GM19023 (cell line): ENCODE results near the gene LRRC59.
"Not testable (repeated sequence)": the region's sequence is repeated elsewhere in the genome, so short reads cannot be mapped to it uniquely, and the experiment has no call there.

Experiments
- ATAC-seq: cut with Tn5 transposase; IDR thresholded peaks from one replicate; pipeline ENCODE4 v1.9.1; 2021; ENCODE audit warnings: mild to moderate bottlenecking, moderate library complexity; ENCODE audit not compliant: unreplicated experiment

Gene LRRC59

GRCh38 chr17:50348522-50349242 lies 48.6 kb downstream of the LRRC59 start:
- ATAC-seq = no peak

GRCh38 chr17:50347894-50348291 lies 49.4 kb downstream of the LRRC59 start:
- no peak for ATAC-seq

DNA sequence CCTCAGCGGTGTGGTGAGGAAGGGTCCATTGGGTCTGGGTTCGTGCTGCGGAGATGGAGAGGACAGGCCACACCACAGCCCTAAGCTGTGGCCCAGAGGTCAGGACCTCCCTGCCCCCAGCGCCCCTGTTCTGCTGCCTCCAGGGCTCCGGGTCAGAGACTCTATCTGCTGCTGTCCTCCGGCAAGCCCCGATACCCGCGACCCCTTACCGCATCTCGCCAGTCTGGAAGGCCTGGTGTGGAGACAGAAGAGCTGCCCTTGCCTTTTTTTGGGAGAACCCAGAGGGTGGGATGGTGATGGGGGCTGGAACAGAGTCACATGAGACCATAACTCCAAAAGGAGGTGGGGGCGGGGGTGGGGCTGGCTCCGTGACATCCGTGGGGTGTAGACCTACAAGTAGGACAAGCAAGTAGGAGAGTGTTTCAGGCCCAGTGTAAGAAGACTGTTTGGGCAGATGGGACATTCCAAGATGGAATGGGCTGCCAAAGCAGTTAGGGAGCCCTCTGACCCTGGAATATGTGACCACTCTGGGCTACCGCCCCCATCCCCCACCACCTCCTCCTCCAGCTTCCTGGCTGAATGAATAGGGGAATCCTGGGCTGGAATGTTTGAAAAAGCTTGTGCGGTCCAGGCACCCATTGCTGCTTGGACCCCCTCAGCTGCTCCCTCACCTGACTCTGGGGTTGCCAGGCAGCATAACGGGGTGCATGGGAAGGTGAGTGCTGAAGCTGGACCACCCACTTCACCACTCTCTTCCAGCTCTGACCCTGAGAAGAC lies 50.0 kb downstream of the LRRC59 start:
- no peak for ATAC-seq

GRCh38 chr17:50346313-50347116 lies 50.8 kb downstream of the LRRC59 start:
- ATAC-seq = peak; percentile 45

DNA sequence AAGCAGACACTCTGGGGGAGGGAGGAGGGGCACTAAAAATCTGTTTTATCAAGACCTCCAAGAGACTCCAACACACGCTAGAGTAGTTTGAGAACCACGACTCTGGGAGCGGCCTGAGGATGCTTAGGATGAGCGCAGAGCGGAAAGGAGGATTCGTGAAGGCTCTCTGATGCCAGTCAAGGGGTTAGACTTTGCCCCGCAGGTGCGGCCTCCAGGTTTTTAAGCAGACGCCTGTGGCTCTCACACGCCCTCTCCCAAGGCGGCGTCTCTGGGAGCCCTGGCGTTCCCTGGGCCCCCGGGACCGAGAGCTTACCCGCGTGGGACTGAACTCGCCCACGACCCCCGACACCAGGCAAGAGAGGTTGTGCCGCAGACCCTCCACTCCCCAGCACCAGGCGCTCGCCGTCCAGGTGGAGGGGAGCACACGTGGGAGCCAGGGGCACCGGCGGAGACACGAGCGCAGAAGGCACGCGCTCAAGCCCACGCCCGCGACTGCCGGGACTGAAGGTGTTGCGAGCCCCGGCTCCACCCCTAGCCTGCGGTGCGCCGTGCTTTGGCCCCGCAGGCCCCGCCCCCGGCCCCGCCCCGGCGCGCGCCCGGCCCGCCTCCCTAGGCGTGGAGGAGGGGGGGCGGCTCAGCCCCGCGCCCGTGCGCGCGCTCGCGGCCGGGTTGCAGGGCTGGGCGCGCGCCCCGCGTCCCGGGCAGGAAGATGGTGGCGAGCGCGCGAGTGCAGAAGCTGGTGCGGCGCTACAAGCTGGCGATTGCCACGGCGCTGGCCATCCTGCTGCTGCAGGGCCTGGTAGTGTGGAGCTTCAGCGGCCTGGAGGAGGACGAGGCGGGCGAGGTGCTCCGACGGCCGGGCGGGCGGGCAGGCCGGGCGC lies 51.7 kb downstream of the LRRC59 start, which contains the start of gene XYLT2:
XYLT2 (plus strand) TSS at position 695 of the 881 bp plus-strand sequence; CDS start at position 710, 15 bp downstream.
- peak; percentile 77 for ATAC-seq

- no peak for ATAC-seq
Observed at GRCh38 chr17:50344731-50345365, 52.5 kb downstream of the LRRC59 start.

DNA sequence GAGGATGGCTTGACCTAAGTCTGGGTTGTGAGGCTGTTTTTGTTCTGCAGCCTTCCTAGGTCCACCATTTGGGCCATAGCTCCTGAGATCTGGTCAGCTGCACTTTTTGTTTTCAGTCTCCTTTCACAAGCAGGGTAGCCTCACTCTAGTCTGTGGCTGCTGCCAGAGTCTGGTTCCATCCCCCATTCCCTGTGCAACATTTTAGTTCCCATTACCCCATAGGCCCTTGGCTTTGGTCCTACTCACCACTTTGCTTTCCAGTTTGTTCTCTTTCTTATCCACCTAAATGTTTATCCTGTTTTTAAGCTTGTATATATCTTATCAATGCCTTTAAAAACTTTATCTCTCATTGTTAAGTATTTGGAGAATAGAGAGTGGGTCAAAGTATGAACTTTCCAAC lies 57.9 kb downstream of the LRRC59 start:
- no peak for ATAC-seq

GRCh38 chr17:50338645-50339044 lies 58.7 kb downstream of the LRRC59 start:
- ATAC-seq = no peak

DNA sequence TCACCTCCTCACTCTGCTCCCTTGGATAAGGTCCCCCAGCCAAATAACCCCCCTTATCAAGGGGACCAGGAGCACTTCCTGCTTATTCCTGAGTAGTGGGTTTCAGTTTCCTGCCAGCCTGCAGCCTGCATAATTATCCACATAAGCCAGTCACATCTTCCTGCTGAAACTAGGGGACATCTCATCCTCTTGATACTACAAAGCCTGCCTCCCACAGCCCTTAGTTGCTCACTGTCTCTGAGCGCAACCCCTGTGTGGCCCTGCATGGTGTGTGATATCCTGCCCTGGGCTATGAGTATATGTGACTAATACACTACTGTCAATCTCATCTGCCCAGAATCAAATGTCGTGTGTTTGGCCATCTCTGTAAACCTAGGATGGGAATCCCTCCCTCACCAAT lies 59.4 kb downstream of the LRRC59 start:
- ATAC-seq = no peak

DNA sequence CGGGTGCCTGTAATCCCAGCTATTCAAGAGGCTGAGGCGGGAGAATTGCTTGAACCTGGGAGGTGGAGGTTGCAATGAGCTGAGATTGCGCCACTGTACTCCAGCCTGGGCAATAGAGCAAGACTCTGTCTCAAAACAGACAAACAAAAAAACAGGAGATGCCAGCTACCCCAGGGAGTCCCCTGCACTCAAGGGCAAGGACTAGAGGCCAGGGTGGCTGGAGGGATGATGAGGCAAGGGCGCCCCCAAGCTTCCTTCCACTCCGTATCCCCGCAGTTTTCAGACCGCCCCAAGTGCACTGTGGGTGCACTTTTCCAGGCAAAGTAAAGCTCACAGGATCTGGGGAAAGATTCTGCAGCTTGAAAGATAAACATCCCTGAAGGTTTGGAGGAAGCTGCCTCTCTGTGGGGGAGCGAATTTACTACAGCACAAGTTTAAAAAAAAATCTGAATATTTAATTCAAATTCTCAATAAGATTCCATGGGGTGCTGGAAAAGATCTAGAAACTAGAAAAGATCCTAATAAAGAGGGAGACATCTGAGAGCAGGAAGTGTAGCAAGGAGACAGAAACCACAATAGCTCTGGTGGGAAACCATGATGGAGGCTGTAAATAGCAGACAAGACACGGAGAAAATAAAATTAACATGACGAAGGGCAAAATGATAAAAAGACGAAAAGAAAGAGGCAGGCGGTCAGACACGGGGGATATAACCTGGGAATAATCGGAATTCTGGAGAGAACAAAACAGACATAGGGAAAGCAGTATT lies 63.8 kb downstream of the LRRC59 start:
- ATAC-seq = not testable (repeated sequence)

- ATAC-seq = no peak
Observed at GRCh38 chr17:50332196-50332595, 65.1 kb downstream of the LRRC59 start.
